T-cell (primary cell): Measurements from ENCODE around the gene LHPP. TPM values are rescaled to one million over a fixed set of nuclear protein-coding genes. Genes with fewer than 3 reads are reported as not detected.
A peak's percentile ranks its signal among the peaks of the same experiment; 100 is the strongest.

ENCODE experiments used
- ATAC-seq, 4 experiments: fragments of 200-7000 bp in 3 of 4; fragments of 150-1000 bp in 1 of 4; cut with Tn5 transposase; replicated peaks in 1 of 4; 1 replicate in 3 of 4; 2 replicates in 1 of 4; pipeline ENCODE4 v1.10.0; 2021; ENCODE audit warnings: moderate library complexity in 3 of 4, mild to moderate bottlenecking in 2 of 4, moderate number of reproducible peaks in 1 of 4
- CTCF ChIA-PET, 2 donors: fragments of 300-600 bp; sonication (Branson Sonifier 250); formaldehyde crosslinking; loops; one replicate each; lab custom pipeline; 2022; ENCODE audit warnings: antibody characterized with exemption in 2 of 2; lab: Charles Lee
- POLR2A ChIA-PET, 2 donors: fragments of 300-600 bp; sonication (Branson Sonifier 250); formaldehyde crosslinking; loops; one replicate each; lab custom pipeline; 2022; ENCODE audit warnings: antibody characterized with exemption in 2 of 2; lab: Charles Lee
- DNase-seq, 35 experiments: peaks; one replicate each; pipeline versions ENCODE4 v3.0.0 to v3.0.0-alpha.2; 2013 to 2023
- H3K27ac ChIP-seq: one replicate; pipeline ENCODE4 v1.5.1; 2013; ENCODE audit warnings: low read length
- H3K27me3 ChIP-seq, 2 experiments: replicated peaks in 1 of 2; 1 replicate in 1 of 2; 2 replicates in 1 of 2; pipeline versions ENCODE4 v1.6.1 to v1.7.0; 2013; ENCODE audit warnings: low read length in 1 of 2, mixed read lengths in 1 of 2; ENCODE audit not compliant: control insufficient read depth in 2 of 2, insufficient read depth in 2 of 2; ENCODE audit errors: extremely low read depth in 1 of 2
- H3K36me3 ChIP-seq, 2 donors: 1 replicate in 1 of 2; 2 replicates in 1 of 2; pipeline versions ENCODE4 v1.6.1 to v1.7.0; 2013; ENCODE audit warnings: low read length in 1 of 2; ENCODE audit not compliant: control insufficient read depth in 2 of 2, insufficient read depth in 1 of 2; ENCODE audit errors: extremely low read depth in 1 of 2
- H3K4me1 ChIP-seq, 2 experiments: 1 replicate in 1 of 2; 2 replicates in 1 of 2; pipeline versions ENCODE4 v1.6.1 to v1.7.0; 2013; ENCODE audit warnings: low read length in 2 of 2, mixed read lengths in 1 of 2; ENCODE audit not compliant: insufficient read depth in 2 of 2, control insufficient read depth in 1 of 2; ENCODE audit errors: extremely low read depth in 1 of 2
- H3K4me3 ChIP-seq, 2 donors: 1 replicate in 1 of 2; 2 replicates in 1 of 2; pipeline versions ENCODE4 v1.5.1 to v1.7.0; 2013; ENCODE audit warnings: mild to moderate bottlenecking in 2 of 2, low read length in 1 of 2, moderate library complexity in 1 of 2; ENCODE audit not compliant: control insufficient read depth in 1 of 2; ENCODE audit errors: extremely low read depth in 1 of 2
- H3K9me3 ChIP-seq: 2 replicates; pipeline ENCODE4 v1.7.0; 2013
- H3K27ac Mint-ChIP-seq, 2 donors: one replicate each; pipeline ENCODE4 v1.8.0; 2020 to 2021; ENCODE audit warnings: mild to moderate bottlenecking in 2 of 2, mixed read lengths in 2 of 2
- H3K27me3 Mint-ChIP-seq, 2 donors: one replicate each; pipeline ENCODE4 v1.8.0; 2021 to 2022; ENCODE audit warnings: mixed read lengths in 2 of 2
- H3K36me3 Mint-ChIP-seq: one replicate; pipeline ENCODE4 v1.8.0; 2021; ENCODE audit warnings: mixed read lengths
- H3K4me1 Mint-ChIP-seq, 3 donors: one replicate each; pipeline ENCODE4 v1.8.0; 2020 to 2022; ENCODE audit warnings: mixed read lengths in 3 of 3, mild to moderate bottlenecking in 1 of 3
- H3K4me3 Mint-ChIP-seq, 3 donors: one replicate each; pipeline ENCODE4 v1.8.0; 2020 to 2022; ENCODE audit warnings: mild to moderate bottlenecking in 3 of 3, mixed read lengths in 3 of 3, moderate library complexity in 3 of 3
- H3K9me3 Mint-ChIP-seq, 3 donors: one replicate each; pipeline ENCODE4 v1.8.0; 2020 to 2022; ENCODE audit warnings: mixed read lengths in 3 of 3
- WGBS: methylation state at CpG from one replicate; pipeline ENCODE4 v1.1.5; 2013; ENCODE audit warnings: missing lambda C conversion rate; ENCODE audit not compliant: insufficient coverage; 5-methylcytosine and 5-hydroxymethylcytosine counted together
- total RNA-seq, 35 experiments: library from RNA in 6 of 35; stranded (reverse) in 6 of 35; fragments of 120-200 nt in 1 of 35; gene quantifications; one replicate each; pipeline versions ENCODE4 v1.2.1 to v1.2.4 and lab custom pipeline; 2013 to 2026

The LHPP gene
- total RNA-seq, 5 donors from 2014 or later (not counting 1 experiment from before 2014, with no cell fraction given): 13.2 to 27.4 (median 22.3) TPM

- no peaks in the 10 kb centered on the region for H3K9me3 ChIP-seq
- ChIA-PET CTCF (interaction anchor here (0.5 to 1.4 kb wide), 5 partner anchors 15 to 425 kb away, joined by 3 to 6 read pairs (median 4); partner anchors contain the start of gene LHPP (in 1 of the 2)), POLR2A (interaction anchor here (0.6 to 1.2 kb wide), 8 partner anchors 8 to 1466 kb away, joined by 3 to 9 read pairs (median 4); partner anchors contain the start of gene LHPP (in 1 of the 2))
- peaks cover 5 to 14% of the 10 kb centered on the region in 2 experiments for H3K4me1 ChIP-seq
- DNase-seq (peak; percentile 90 to 98 (median 96)), ATAC-seq (peak; percentile 95 to 98 (median 96))
- Mint-ChIP-seq H3K9me3 (no peaks in the 10 kb centered on the region), H3K27ac (peak within 1 kb of the TSS; percentile 43 to 73), H3K4me3 (peak within 1 kb of the TSS; percentile 76 to 82 (median 77)), H3K36me3 (peaks cover 4% of the 10 kb centered on the region), H3K4me1 (peaks cover 30 to 36% (median 30%) of the 10 kb centered on the region in 3 donors), H3K27me3 (peaks cover 3 to 7% of the 10 kb centered on the region in 2 donors)
- no peaks in the 10 kb centered on the region for H3K36me3 ChIP-seq
- peak within 1 kb of the TSS; percentile 15 for H3K27ac ChIP-seq
- H3K27me3 ChIP-seq: peaks cover 0 to 17% of the 10 kb centered on the region in 2 experiments
- WGBS: 2% methylated on average over 69 of the region's 70 CpGs
- H3K4me3 ChIP-seq: peak within 1 kb of the TSS; percentile 55 to 66
Measured at GRCh38 chr10:124418726-124419501, 42.7 kb upstream of the LHPP start, which contains the start of gene OAT. Gene OAT (minus strand): TSS chr10:124418923. CDS start chr10:124412171, 6,752 bp downstream.

- no peaks in the 10 kb centered on the region for H3K9me3 ChIP-seq
- Mint-ChIP-seq H3K27me3 (peaks cover 8 to 13% of the 10 kb centered on the region in 2 donors), H3K9me3 (no peaks in the 10 kb centered on the region), H3K36me3 (no peaks in the 10 kb centered on the region), H3K4me3 (peak overlapping the region; percentile 76 to 82 (median 77)), H3K27ac (peak overlapping the region in 1 of 2 donors; percentile 43), H3K4me1 (peaks cover 24 to 31% (median 25%) of the 10 kb centered on the region in 3 donors)
- ChIA-PET CTCF (interaction anchor here in 1 of 2 donors (1.0 to 1.4 kb wide), 2 partner anchors 42 kb away, joined by 3 to 4 read pairs; partner anchors contain the start of gene LHPP), POLR2A (interaction anchor here in 1 of 2 donors (1.2 kb wide), 1 partner anchor 42 kb away, joined by 4 read pairs; the partner anchor contains the start of gene LHPP)
- H3K27me3 ChIP-seq: peaks cover 0 to 21% of the 10 kb centered on the region in 2 experiments
- 100% methylated on average over 2 of the region's 10 CpGs for WGBS
- no peak for DNase-seq
- no peak overlapping the region for H3K27ac ChIP-seq
- H3K4me3 ChIP-seq: peak overlapping the region in 1 of 2 donors; percentile 55
- ATAC-seq: no peak
- peaks cover 5 to 14% of the 10 kb centered on the region in 2 experiments for H3K4me1 ChIP-seq
- no peaks in the 10 kb centered on the region for H3K36me3 ChIP-seq
Measured at GRCh38 chr10:124419635-124420034, 42.0 kb upstream of the LHPP start.

GRCh38 chr10:124420254-124420653, 41.4 kb upstream of the LHPP start:
- CTCF ChIA-PET: interaction anchor here in 1 of 2 donors (1.0 kb wide), 1 partner anchor 42 kb away, joined by 3 read pairs; the partner anchor contains the start of gene LHPP

GRCh38 chr10:124422742-124423141, 38.9 kb upstream of the LHPP start:
- H3K9me3 ChIP-seq: no peaks in the 10 kb centered on the region
- Mint-ChIP-seq H3K4me1 (peaks cover 6 to 7% (median 6%) of the 10 kb centered on the region in 3 donors), H3K9me3 (no peaks in the 10 kb centered on the region), H3K36me3 (no peaks in the 10 kb centered on the region), H3K27ac (no peak overlapping the region), H3K4me3 (no peak overlapping the region), H3K27me3 (peaks cover 8 to 21% of the 10 kb centered on the region in 2 donors)
- ChIA-PET POLR2A (interaction anchor here in 1 of 2 donors (0.6 kb wide), 2 partner anchors 359 to 490 kb away, joined by 3 to 7 read pairs; no protein-coding TSS in a partner anchor), CTCF (no interaction called here)
- peaks cover 0 to 30% of the 10 kb centered on the region in 2 experiments for H3K27me3 ChIP-seq
- DNase-seq (no peak), ATAC-seq (no peak)
- WGBS: 66% methylated on average over 6 of the region's 12 CpGs
- H3K27ac ChIP-seq: no peak overlapping the region
- no peaks in the 10 kb centered on the region for H3K36me3 ChIP-seq
- H3K4me3 ChIP-seq: no peak overlapping the region
- H3K4me1 ChIP-seq: peaks cover 3 to 12% of the 10 kb centered on the region in 2 experiments

More at GRCh38 chr10:124420254-124420653, 41.4 kb upstream of the LHPP start:
- no peaks in the 10 kb centered on the region for H3K36me3 ChIP-seq
- H3K27ac ChIP-seq: no peak overlapping the region
- peaks cover 0 to 21% of the 10 kb centered on the region in 2 experiments for H3K27me3 ChIP-seq
- peaks cover 5 to 14% of the 10 kb centered on the region in 2 experiments for H3K4me1 ChIP-seq
- WGBS: no CpG with 5 or more reads among the region's 1 CpG
- no peak for DNase-seq
- H3K9me3 ChIP-seq: no peaks in the 10 kb centered on the region
- Mint-ChIP-seq H3K4me3 (peak overlapping the region in 1 of 3 donors; percentile 76), H3K4me1 (peaks cover 22 to 27% (median 24%) of the 10 kb centered on the region in 3 donors), H3K36me3 (no peaks in the 10 kb centered on the region), H3K27ac (no peak overlapping the region), H3K27me3 (peaks cover 8 to 13% of the 10 kb centered on the region in 2 donors), H3K9me3 (no peaks in the 10 kb centered on the region)
- no peak overlapping the region for H3K4me3 ChIP-seq
- POLR2A ChIA-PET: interaction anchor here in 1 of 2 donors (0.7 kb wide), 1 partner anchor 8 kb away, joined by 4 read pairs; no protein-coding TSS in a partner anchor
- ATAC-seq: no peak

GRCh38 chr10:124423813-124424212, 37.8 kb upstream of the LHPP start:
- WGBS: no CpG with 5 or more reads among the region's 5 CpGs
- Mint-ChIP-seq H3K4me3 (no peak overlapping the region), H3K27ac (no peak overlapping the region), H3K4me1 (peaks cover 3 to 6% (median 3%) of the 10 kb centered on the region in 3 donors), H3K36me3 (no peaks in the 10 kb centered on the region), H3K9me3 (no peaks in the 10 kb centered on the region), H3K27me3 (peaks cover 8 to 23% of the 10 kb centered on the region in 2 donors)
- ChIA-PET POLR2A (interaction anchor here in 1 of 2 donors (0.5 kb wide), 1 partner anchor 243 kb away, joined by 8 read pairs; no protein-coding TSS in a partner anchor), CTCF (interaction anchor here in 1 of 2 donors (0.7 kb wide), 1 partner anchor 351 kb away, joined by 4 read pairs; no protein-coding TSS in a partner anchor)
- peaks cover 0 to 7% of the 10 kb centered on the region in 2 experiments for H3K4me1 ChIP-seq
- DNase-seq (no peak), ATAC-seq (no peak)
- H3K4me3 ChIP-seq: no peak overlapping the region
- H3K36me3 ChIP-seq: no peaks in the 10 kb centered on the region
- no peaks in the 10 kb centered on the region for H3K9me3 ChIP-seq
- no peak overlapping the region for H3K27ac ChIP-seq
- peaks cover 0 to 33% of the 10 kb centered on the region in 2 experiments for H3K27me3 ChIP-seq
